ENCODE data around the gene ZNF71. TPM values are rescaled to one million over a fixed set of nuclear protein-coding genes. Genes with fewer than 3 reads are reported as not detected.

The ZNF71 gene
- total and polyA plus RNA-seq, 2 experiments from 2014 or later = 12.5 to 15.3 TPM

DNA sequence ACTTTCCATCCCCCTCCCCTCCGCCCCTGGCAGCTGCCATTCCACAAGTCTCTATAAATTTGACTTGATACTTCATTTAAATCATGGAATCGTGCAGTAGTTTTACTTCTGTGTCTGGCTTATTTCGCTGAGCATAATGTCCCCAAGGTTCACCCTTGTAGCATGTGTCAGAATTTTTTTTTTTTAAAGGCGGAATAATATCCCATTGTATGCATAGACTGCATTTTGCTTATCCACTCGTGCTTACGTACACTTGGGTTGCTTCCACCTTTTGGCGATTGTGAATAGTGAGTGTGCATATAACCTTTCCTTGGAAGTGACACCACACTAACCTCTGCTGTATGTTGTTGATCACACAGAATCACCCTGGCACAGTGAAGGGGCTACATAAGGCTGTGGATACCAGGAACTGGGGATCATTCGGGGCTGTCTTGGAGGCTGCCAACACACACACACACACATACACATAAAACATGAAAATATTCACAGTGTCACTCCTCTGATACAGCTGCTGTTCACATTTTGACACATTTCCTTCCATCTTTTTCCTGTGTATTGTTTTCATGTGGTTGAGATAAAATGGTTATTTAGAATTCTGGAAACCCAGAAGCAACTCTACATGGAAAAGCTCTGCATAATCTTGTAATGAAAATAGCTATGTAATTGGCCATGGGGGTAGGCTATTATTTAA, 13.3 kb downstream of the ZNF71 start:
- H3K4me1 ChIP-seq (ENCODE audit: low read depth) = no peaks in the 10 kb centered on the region
- DNase-seq (ENCODE audit: low read depth in 1 of 2, low spot score in 1 of 2) = no peak
- H3K4me3 ChIP-seq = no peak overlapping the region
- no peak overlapping the region for H3K27ac ChIP-seq
- no peaks in the 10 kb centered on the region for H3K9me3 ChIP-seq (ENCODE audit: low read depth)
- H3K27me3 ChIP-seq = no peaks in the 10 kb centered on the region
- TF ChIP-seq CTCF (IDR thresholded peaks at IDR 0.05; ENCODE audit: low read depth, low read length) = no peak
- H3K36me3 ChIP-seq = no peaks in the 10 kb centered on the region

DNA sequence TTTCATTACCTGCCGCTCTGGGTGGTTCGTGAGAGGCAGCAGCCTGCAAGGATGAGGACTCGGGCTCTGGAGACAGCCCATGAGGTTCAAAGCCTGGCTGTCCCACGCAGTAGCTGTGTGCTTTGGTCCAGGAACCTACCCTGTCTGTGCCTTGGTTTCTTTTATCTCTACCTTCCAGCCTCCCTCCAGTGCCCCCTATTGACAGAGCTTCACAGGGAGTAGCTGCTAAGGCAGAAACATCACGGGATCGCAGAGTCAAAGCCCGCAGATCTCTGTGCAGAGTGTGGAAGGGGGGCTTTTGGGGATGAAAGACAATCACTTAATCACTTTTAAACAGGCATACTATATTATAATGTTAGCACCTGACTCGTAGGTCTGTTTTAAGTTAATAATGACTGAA, 16.2 kb downstream of the ZNF71 start:
- H3K4me1 ChIP-seq (ENCODE audit: low read depth) = no peaks in the 10 kb centered on the region
- DNase-seq (ENCODE audit: low read depth in 1 of 2, low spot score in 1 of 2) = no peak
- H3K9me3 ChIP-seq (ENCODE audit: low read depth) = no peaks in the 10 kb centered on the region
- H3K27ac ChIP-seq = no peak overlapping the region
- no peaks in the 10 kb centered on the region for H3K36me3 ChIP-seq
- H3K4me3 ChIP-seq = no peak overlapping the region
- no peak for TF ChIP-seq CTCF (IDR thresholded peaks at IDR 0.05; ENCODE audit: low read depth, low read length)
- no peaks in the 10 kb centered on the region for H3K27me3 ChIP-seq

- TF ChIP-seq CTCF (IDR thresholded peaks at IDR 0.05; ENCODE audit: low read depth, low read length) = no peak
- H3K36me3 ChIP-seq = no peaks in the 10 kb centered on the region
- H3K4me3 ChIP-seq = no peak overlapping the region
- no peak overlapping the region for H3K27ac ChIP-seq
- H3K4me1 ChIP-seq (ENCODE audit: low read depth) = no peaks in the 10 kb centered on the region
- no peaks in the 10 kb centered on the region for H3K9me3 ChIP-seq (ENCODE audit: low read depth)
- H3K27me3 ChIP-seq = no peaks in the 10 kb centered on the region
- DNase-seq (ENCODE audit: low read depth in 1 of 2, low spot score in 1 of 2) = no peak
Measured at GRCh38 chr19:56612737-56613136, 17.6 kb downstream of the ZNF71 start.

DNA sequence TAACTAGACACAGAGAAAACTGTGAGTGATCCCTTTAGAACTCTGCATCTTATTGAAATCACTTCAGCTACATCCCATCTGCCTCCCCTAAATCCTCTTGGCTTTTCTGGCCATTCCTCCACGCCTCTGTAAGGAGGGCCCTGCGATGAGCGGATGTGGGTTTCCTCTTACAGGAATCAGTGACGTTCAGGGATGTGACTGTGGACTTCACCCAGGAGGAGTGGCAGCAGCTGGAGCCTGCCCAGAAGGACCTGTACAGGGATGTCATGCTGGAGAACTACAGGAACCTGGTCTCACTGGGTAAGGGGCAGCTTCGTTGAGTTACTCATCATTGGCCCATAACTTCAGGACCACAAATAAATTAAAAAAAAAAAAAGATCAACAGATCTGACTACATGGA, 18.5 kb downstream of the ZNF71 start:
- Histone ChIP-seq H3K9me3 (ENCODE audit: low read depth) (no peaks in the 10 kb centered on the region), H3K36me3 (no peaks in the 10 kb centered on the region)
- no peak for TF ChIP-seq CTCF (IDR thresholded peaks at IDR 0.05; ENCODE audit: low read depth, low read length)

GRCh38 chr19:56617531-56617930, 22.4 kb downstream of the ZNF71 start:
- H3K4me3 ChIP-seq = no peak overlapping the region
- no peaks in the 10 kb centered on the region for H3K27me3 ChIP-seq
- H3K36me3 ChIP-seq = peaks cover 6% of the 10 kb centered on the region
- no peaks in the 10 kb centered on the region for H3K4me1 ChIP-seq (ENCODE audit: low read depth)
- TF ChIP-seq CTCF (IDR thresholded peaks at IDR 0.05; ENCODE audit: low read depth, low read length) = no peak
- H3K27ac ChIP-seq = no peak overlapping the region
- DNase-seq (ENCODE audit: low read depth in 1 of 2, low spot score in 1 of 2) = no peak
- no peaks in the 10 kb centered on the region for H3K9me3 ChIP-seq (ENCODE audit: low read depth)

More for the DNA sequence above, 18.5 kb downstream of the ZNF71 start:
- Histone ChIP-seq H3K27me3 (no peaks in the 10 kb centered on the region), H3K4me1 (ENCODE audit: low read depth) (no peaks in the 10 kb centered on the region), H3K4me3 (no peak overlapping the region), H3K27ac (no peak overlapping the region)
- no peak for DNase-seq (ENCODE audit: low read depth in 1 of 2, low spot score in 1 of 2)

All from cardiac muscle cell (in vitro differentiated cells and primary cell).